ENCODE measurements around the gene RBBP8NL.

RBBP8NL gene

DNA sequence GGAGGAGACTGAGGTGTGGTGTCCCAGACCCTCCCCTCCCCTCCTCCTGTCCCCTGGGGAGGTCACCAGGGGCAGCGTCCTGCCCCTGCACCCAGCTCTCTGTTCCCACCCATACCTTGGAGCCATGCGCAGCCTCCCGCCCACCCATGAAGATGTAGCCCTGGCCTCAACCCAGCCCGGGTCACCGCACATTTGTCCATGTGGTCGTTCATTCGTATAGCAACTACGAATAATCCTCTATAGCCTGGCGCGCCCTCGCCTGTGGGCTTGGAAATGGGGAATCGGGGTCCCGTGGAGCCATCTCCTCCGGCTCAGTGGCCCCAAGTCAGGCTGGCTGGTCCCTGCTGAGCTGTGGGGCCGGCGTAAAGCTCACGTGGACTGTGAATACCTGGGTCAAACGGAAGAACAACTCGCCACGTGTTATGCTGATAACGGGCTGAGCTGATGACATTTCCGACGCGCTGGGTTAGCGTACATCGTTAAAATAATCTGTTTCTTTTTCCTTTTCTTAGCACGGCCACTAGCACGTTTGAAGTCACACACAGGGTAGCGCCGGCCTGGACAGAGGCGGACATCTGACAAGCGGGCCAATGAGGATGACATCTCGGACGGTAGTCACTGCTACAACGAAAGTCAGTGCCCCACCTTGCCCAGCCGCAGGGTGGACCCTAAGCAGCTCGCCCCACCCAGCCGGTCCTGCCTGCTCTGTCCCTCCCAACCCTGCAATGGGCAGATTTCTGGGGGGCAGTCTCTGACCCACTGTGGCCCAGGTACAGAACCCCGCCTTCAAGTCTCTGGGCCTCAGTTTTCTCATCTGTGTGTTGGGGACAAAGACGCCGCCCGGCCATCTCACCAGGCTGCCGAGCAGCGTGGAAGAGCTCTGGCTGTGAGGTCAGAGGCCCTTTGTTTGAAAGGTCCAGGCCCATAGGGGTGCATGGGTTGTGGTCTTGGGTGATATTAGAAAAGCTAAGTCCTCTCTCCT is 19.8 kb upstream of the RBBP8NL start:
- Histone ChIP-seq H4K20me1 (ENCODE audit: insufficient read depth, low read length, poor library complexity, severe bottlenecking) (no peaks in the 10 kb centered on the region), H3K9me3 (ENCODE audit: insufficient read depth, low read depth, low read length) (no peaks in the 10 kb centered on the region), H3K4me1 (ENCODE audit: insufficient read depth, low read length, poor library complexity, severe bottlenecking) (no peaks in the 10 kb centered on the region), H3K36me3 (ENCODE audit: insufficient read depth, low read length) (no peaks in the 10 kb centered on the region), H3K79me2 (ENCODE audit: insufficient read depth, low read length) (no peaks in the 10 kb centered on the region), H2AFZ (ENCODE audit: low read length) (no peak overlapping the region), H3K4me3 (ENCODE audit: low read length, poor library complexity, severe bottlenecking) (no peak overlapping the region), H3K27me3 (ENCODE audit: insufficient read depth, low read length, poor library complexity, severe bottlenecking) (no peaks in the 10 kb centered on the region), H3K9ac (ENCODE audit: low read depth, low read length, poor library complexity, severe bottlenecking) (no peak overlapping the region), H3F3A (ENCODE audit: low read depth) (no peaks in the 10 kb centered on the region), H3K9me2 (replicated peaks; ENCODE audit: low read depth, low read length) (no peaks in the 10 kb centered on the region), H3K4me2 (ENCODE audit: low read depth, low read length, poor library complexity, severe bottlenecking) (no peak overlapping the region)
- TF ChIP-seq, protein P1, sequence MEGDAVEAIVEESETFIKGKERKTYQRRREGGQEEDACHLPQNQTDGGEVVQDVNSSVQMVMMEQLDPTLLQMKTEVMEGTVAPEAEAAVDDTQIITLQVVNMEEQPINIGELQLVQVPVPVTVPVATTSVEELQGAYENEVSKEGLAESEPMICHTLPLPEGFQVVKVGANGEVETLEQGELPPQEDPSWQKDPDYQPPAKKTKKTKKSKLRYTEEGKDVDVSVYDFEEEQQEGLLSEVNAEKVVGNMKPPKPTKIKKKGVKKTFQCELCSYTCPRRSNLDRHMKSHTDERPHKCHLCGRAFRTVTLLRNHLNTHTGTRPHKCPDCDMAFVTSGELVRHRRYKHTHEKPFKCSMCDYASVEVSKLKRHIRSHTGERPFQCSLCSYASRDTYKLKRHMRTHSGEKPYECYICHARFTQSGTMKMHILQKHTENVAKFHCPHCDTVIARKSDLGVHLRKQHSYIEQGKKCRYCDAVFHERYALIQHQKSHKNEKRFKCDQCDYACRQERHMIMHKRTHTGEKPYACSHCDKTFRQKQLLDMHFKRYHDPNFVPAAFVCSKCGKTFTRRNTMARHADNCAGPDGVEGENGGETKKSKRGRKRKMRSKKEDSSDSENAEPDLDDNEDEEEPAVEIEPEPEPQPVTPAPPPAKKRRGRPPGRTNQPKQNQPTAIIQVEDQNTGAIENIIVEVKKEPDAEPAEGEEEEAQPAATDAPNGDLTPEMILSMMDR (conservative IDR thresholded peaks at IDR 0.05; ENCODE audit: low read length): no peak
- TF ChIP-seq EZH2phosphoT487 (IDR thresholded peaks at IDR 0.05; ENCODE audit: borderline replicate concordance): no peak

DNA sequence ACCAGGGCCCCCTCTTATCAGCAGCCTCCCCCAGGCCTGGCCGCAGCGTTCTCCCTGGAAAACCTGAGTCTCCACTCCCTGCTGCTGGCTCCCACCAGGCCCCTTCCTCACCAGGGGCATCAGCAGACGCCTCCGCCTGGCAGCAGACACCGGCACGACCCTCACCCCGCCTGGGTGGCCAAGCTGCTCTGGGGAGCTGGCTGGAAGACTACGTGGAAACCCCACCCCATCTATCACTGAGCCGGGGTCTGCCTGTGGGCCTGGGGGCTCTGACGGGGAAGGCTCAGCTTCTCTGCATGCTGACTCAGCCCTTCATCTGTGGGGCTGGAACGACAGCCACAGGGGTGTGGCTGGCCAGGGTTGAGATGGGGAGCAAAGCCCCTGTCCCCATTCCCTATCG is 19.1 kb upstream of the RBBP8NL start:
- Histone ChIP-seq H4K20me1 (ENCODE audit: insufficient read depth, low read length, poor library complexity, severe bottlenecking) (no peaks in the 10 kb centered on the region), H3K4me1 (ENCODE audit: insufficient read depth, low read length, poor library complexity, severe bottlenecking) (no peaks in the 10 kb centered on the region), H2AFZ (ENCODE audit: low read length) (no peak overlapping the region), H3K27me3 (ENCODE audit: insufficient read depth, low read length, poor library complexity, severe bottlenecking) (no peaks in the 10 kb centered on the region), H3K4me3 (ENCODE audit: low read length, poor library complexity, severe bottlenecking) (no peak overlapping the region), H3K9ac (ENCODE audit: low read depth, low read length, poor library complexity, severe bottlenecking) (no peak overlapping the region), H3K9me3 (ENCODE audit: insufficient read depth, low read depth, low read length) (no peaks in the 10 kb centered on the region), H3K9me2 (replicated peaks; ENCODE audit: low read depth, low read length) (no peaks in the 10 kb centered on the region), H3K36me3 (ENCODE audit: insufficient read depth, low read length) (no peaks in the 10 kb centered on the region), H3F3A (ENCODE audit: low read depth) (no peaks in the 10 kb centered on the region), H3K79me2 (ENCODE audit: insufficient read depth, low read length) (no peaks in the 10 kb centered on the region), H3K4me2 (ENCODE audit: low read depth, low read length, poor library complexity, severe bottlenecking) (no peak overlapping the region)
- TF ChIP-seq, protein P1 (conservative IDR thresholded peaks at IDR 0.05; ENCODE audit: low read length): no peak
- no peak for TF ChIP-seq EZH2phosphoT487 (IDR thresholded peaks at IDR 0.05; ENCODE audit: borderline replicate concordance)

DNA sequence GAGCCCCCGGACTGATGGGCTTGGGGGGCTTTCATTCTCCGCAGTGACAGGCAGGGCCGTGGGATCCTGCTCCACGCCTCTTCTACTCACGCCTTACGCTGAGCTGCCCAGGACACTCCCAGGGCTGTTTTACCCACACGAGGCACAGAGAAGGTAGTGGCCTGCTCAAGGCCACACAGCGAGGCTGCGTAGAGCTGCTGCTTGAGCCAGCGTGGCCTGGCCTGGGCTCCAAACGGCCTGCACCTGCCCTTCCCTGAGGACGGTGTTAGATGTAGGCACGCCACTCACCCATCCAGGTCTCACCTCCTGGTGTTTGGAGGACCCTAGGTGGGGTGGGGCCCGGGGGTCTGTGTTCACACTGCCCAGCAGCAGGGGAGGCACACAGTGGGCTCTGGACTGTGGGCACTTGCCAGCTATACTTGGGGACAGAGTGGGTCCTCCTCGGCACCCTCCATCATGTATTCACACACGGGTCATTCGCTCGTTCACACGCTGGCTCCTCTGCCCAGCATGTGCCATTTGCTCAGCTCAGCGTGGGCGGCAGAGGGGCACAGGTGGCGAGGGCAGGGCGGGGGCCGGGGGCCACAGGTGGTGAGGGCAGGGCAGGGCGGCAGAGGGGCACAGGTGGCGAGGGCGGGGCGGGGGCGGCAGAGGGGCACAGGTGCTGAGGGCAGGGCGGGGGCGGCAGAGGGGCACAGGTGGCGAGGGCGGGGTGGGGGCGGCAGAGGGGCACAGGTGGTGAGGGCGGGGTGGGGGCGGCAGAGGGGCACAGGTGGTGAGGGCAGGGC is 18.4 kb upstream of the RBBP8NL start:
- Histone ChIP-seq H3K27me3 (ENCODE audit: insufficient read depth, low read length, poor library complexity, severe bottlenecking) (no peaks in the 10 kb centered on the region), H3K9me2 (replicated peaks; ENCODE audit: low read depth, low read length) (no peaks in the 10 kb centered on the region), H3K4me3 (ENCODE audit: low read length, poor library complexity, severe bottlenecking) (no peak overlapping the region), H2AFZ (ENCODE audit: low read length) (no peak overlapping the region), H3K9me3 (ENCODE audit: insufficient read depth, low read depth, low read length) (no peaks in the 10 kb centered on the region), H3K4me2 (ENCODE audit: low read depth, low read length, poor library complexity, severe bottlenecking) (no peak overlapping the region), H3F3A (ENCODE audit: low read depth) (no peaks in the 10 kb centered on the region), H3K4me1 (ENCODE audit: insufficient read depth, low read length, poor library complexity, severe bottlenecking) (no peaks in the 10 kb centered on the region), H4K20me1 (ENCODE audit: insufficient read depth, low read length, poor library complexity, severe bottlenecking) (no peaks in the 10 kb centered on the region), H3K9ac (ENCODE audit: low read depth, low read length, poor library complexity, severe bottlenecking) (no peak overlapping the region), H3K79me2 (ENCODE audit: insufficient read depth, low read length) (no peaks in the 10 kb centered on the region), H3K36me3 (ENCODE audit: insufficient read depth, low read length) (no peaks in the 10 kb centered on the region)
- TF ChIP-seq, protein P1 (conservative IDR thresholded peaks at IDR 0.05; ENCODE audit: low read length): no peak
- no peak for TF ChIP-seq EZH2phosphoT487 (IDR thresholded peaks at IDR 0.05; ENCODE audit: borderline replicate concordance)
